ENCODE measurements around the gene MARK3. TPM values are rescaled to one million over a fixed set of nuclear protein-coding genes. Genes with fewer than 3 reads are reported as not detected.

Gene MARK3
- total RNA-seq, 1 donor from 2014 or later, result 77.9 TPM

DNA sequence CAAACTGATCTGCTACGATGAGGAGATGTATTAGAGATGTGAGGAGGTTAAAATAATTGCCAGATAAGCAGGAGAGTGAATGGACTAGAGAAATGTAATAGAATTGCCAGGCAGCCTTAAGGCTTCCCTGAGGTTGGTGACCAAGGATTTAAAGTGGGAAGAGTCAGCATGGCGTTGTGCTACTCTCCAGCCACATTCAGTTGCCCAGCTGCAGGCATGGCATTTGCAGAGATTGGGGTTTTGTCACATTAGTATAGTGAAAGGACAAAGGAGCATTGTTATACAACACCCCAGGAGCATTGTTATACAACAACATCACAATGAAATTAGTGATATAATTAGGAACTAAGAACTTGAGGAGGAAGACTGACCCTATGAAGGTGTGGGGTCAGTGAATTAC lies 31.7 kb downstream of the MARK3 start:
- Histone ChIP-seq H3K27me3 (ENCODE audit: control insufficient read depth, insufficient read depth, low read length) (no peaks in the 10 kb centered on the region), H3K36me3 (ENCODE audit: control insufficient read depth, insufficient read depth, low read length) (peaks cover 4% of the 10 kb centered on the region), H3K4me3 (ENCODE audit: low read depth, low read length) (no peak overlapping the region)
- DNase-seq (ENCODE audit: low read depth) (no peak), FAIRE-seq (no peak)
- TF ChIP-seq, protein P1, sequence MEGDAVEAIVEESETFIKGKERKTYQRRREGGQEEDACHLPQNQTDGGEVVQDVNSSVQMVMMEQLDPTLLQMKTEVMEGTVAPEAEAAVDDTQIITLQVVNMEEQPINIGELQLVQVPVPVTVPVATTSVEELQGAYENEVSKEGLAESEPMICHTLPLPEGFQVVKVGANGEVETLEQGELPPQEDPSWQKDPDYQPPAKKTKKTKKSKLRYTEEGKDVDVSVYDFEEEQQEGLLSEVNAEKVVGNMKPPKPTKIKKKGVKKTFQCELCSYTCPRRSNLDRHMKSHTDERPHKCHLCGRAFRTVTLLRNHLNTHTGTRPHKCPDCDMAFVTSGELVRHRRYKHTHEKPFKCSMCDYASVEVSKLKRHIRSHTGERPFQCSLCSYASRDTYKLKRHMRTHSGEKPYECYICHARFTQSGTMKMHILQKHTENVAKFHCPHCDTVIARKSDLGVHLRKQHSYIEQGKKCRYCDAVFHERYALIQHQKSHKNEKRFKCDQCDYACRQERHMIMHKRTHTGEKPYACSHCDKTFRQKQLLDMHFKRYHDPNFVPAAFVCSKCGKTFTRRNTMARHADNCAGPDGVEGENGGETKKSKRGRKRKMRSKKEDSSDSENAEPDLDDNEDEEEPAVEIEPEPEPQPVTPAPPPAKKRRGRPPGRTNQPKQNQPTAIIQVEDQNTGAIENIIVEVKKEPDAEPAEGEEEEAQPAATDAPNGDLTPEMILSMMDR (IDR thresholded peaks at IDR 0.05; ENCODE audit: insufficient read depth, low read length, severe bottlenecking), result no peak

DNA sequence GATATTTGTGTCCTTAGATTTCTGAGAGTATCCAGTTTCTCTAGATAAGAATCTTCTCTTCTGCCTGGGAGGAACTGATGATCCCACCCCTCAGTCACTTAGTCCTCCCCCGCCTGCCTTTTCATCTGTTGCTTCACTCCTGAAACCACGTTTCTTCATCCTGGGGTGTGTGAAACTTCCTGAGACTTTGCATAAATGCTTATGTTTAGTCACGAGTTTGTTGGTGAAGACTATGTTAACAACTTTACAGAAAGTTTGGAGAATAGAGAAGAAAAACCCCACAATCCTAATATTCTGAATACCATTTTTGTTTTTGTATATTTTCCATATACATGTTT lies 33.2 kb downstream of the MARK3 start:
- no peak for FAIRE-seq
- Histone ChIP-seq H3K27me3 (ENCODE audit: control insufficient read depth, insufficient read depth, low read length) (no peaks in the 10 kb centered on the region), H3K36me3 (ENCODE audit: control insufficient read depth, insufficient read depth, low read length) (peaks cover 6% of the 10 kb centered on the region), H3K4me3 (ENCODE audit: low read depth, low read length) (no peak overlapping the region)
- peak; percentile 31 for DNase-seq (ENCODE audit: low read depth)
- TF ChIP-seq, protein P1 (IDR thresholded peaks at IDR 0.05; ENCODE audit: insufficient read depth, low read length, severe bottlenecking), result no peak

DNA sequence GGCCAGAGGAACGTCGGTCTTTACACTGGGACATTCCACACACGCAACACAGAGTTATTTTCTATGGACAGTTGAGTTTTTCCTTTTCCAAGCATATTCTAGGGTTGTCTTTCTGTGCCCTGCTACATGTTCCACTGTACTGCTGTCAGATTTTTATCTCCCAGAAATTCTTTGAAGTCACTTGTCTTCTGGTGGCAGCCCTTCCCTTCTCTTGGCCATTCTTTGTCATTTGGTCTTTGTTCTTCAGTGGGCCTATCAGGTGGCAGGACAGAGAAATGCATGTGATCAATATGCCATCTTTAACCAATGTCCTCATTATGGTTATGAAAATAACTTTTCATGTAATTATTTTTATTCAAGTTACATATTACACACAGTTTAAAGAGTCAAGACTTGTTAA lies 36.3 kb downstream of the MARK3 start:
- FAIRE-seq, result no peak
- Histone ChIP-seq H3K36me3 (ENCODE audit: control insufficient read depth, insufficient read depth, low read length) (peaks cover 4% of the 10 kb centered on the region), H3K27me3 (ENCODE audit: control insufficient read depth, insufficient read depth, low read length) (no peaks in the 10 kb centered on the region), H3K4me3 (ENCODE audit: low read depth, low read length) (no peak overlapping the region)
- TF ChIP-seq, protein P1 (IDR thresholded peaks at IDR 0.05; ENCODE audit: insufficient read depth, low read length, severe bottlenecking), result no peak
- DNase-seq (ENCODE audit: low read depth), result no peak

DNA sequence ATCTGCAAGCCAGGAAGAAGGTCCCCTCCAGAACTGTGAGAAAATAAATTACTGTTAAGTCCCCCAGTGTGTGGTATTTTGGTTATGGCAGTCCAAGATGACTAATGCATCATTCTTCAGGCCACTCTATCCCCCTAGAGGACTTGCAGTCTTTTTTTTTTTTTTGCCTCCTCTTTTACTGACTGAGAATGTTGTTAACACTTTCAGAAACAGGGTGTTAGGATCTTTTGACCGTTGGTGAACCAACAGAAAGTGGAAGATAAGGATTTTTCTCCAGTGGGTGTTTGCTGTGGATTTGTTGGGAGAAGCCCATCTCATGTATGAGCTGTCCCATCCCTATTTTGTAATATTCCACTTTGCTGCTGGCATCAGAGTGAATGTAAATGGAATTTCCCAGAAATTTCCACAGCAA lies 37.8 kb downstream of the MARK3 start:
- TF ChIP-seq, protein P1 (IDR thresholded peaks at IDR 0.05; ENCODE audit: insufficient read depth, low read length, severe bottlenecking), result no peak
- DNase-seq (ENCODE audit: low read depth) (no peak), FAIRE-seq (no peak)
- Histone ChIP-seq H3K4me3 (ENCODE audit: low read depth, low read length) (no peak overlapping the region), H3K27me3 (ENCODE audit: control insufficient read depth, insufficient read depth, low read length) (no peaks in the 10 kb centered on the region), H3K36me3 (ENCODE audit: control insufficient read depth, insufficient read depth, low read length) (peaks cover 4% of the 10 kb centered on the region)

DNA sequence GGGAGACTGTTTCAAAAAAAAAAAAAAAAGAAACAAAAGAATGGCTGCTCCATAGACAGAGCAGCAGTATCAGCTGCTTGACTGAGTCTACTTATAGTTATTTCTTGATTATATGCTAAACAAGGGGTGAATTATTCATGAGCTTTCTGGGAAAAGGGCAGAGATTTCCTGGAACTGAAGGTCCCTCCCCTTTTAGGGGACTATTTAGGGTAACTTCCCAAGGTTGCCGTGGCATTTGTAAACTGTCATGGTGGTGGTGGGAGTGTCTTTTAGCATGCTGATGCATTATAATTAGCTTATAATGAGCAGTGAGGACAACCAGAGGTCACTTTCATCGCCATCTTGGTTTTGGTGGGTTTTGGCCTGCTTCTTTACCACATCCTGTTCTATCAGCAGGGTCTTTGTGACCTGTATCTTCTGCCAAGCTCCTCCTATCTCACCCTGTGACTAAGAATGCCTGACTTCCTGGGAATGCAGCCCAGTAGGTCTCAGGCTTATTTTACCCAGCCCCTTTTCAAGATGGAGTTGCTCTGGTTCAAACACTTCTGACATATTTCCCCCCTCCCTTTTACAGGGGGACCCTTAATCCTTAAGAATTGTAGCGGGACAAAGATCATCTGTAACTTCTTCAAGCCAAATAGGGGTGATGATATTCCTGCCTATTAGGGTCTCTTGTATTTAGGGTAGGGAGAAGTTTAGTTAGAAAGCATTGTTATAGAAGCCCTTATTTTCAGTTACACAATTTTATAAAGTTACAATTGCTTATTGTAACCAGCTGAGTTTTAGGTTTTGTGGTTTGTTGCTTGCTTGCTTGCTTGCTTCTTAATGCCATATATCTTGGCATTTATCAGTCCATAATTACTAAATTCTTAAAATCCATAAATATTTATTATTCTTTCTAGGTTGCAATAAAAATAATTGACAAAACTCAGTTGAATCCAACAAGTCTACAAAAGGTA lies 42.5 kb downstream of the MARK3 start:
- FAIRE-seq, result no peak

More for the DNA sequence above, 42.5 kb downstream of the MARK3 start:
- peak; percentile 55 for DNase-seq (ENCODE audit: low read depth)
- Histone ChIP-seq H3K4me3 (ENCODE audit: low read depth, low read length) (no peak overlapping the region), H3K36me3 (ENCODE audit: control insufficient read depth, insufficient read depth, low read length) (peaks cover 4% of the 10 kb centered on the region), H3K27me3 (ENCODE audit: control insufficient read depth, insufficient read depth, low read length) (no peaks in the 10 kb centered on the region)
- TF ChIP-seq, protein P1 (IDR thresholded peaks at IDR 0.05; ENCODE audit: insufficient read depth, low read length, severe bottlenecking), result no peak

All from bronchial epithelial cell (primary cell).